Keratinocyte (primary cell): ENCODE results near the gene GRAMD4. TPM values are rescaled to one million over a fixed set of nuclear protein-coding genes. Genes with fewer than 3 reads are reported as not detected.

Experiments used
- DNase-seq: peaks from one replicate; pipeline ENCODE4 v3.0.0-alpha.2; 2011; ENCODE audit warnings: low read depth, missing footprints, low spot score
- FAIRE-seq: peaks from 2 replicates; lab custom pipeline; 2011; peaks lifted over from hg19 to GRCh38; lab: Jason Lieb, UNC
- H2AFZ ChIP-seq: 2 replicates; pipeline ENCODE4 v1.6.0; 2012; ENCODE audit warnings: low read length, control low read depth, inconsistent platforms; ENCODE audit not compliant: control insufficient read depth
- H3K27ac ChIP-seq: 2 replicates; pipeline ENCODE4 v1.5.1; 2011; ENCODE audit warnings: low read length; ENCODE audit not compliant: control insufficient read depth, insufficient read depth
- H3K27me3 ChIP-seq: 3 replicates; pipeline ENCODE4 v1.6.0; 2011; ENCODE audit warnings: low read length; ENCODE audit not compliant: control insufficient read depth, insufficient read depth; ENCODE audit errors: extremely low read depth
- H3K36me3 ChIP-seq, 2 experiments: 2 replicates in 1 of 2; 3 replicates in 1 of 2; pipeline ENCODE4 v1.5.1; 2011; ENCODE audit warnings: low read length in 2 of 2, mild to moderate bottlenecking in 1 of 2; ENCODE audit not compliant: control insufficient read depth in 2 of 2, insufficient read depth in 2 of 2; ENCODE audit errors: extremely low read depth in 1 of 2
- H3K4me1 ChIP-seq: 3 replicates; pipeline ENCODE4 v1.5.1; 2011; ENCODE audit warnings: low read length; ENCODE audit not compliant: control insufficient read depth, insufficient read depth; ENCODE audit errors: extremely low read depth
- H3K4me2 ChIP-seq: 3 replicates; pipeline ENCODE4 v1.6.0; 2011; ENCODE audit warnings: low read depth, low read length; ENCODE audit not compliant: control insufficient read depth, insufficient read depth; ENCODE audit errors: extremely low read depth
- H3K4me3 ChIP-seq, 3 experiments: fragments of 200-600 bp in 1 of 3; sonication (generic) in 1 of 3; 2 replicates in 2 of 3; 3 replicates in 1 of 3; pipeline ENCODE4 v1.5.1; 2011 to 2016; ENCODE audit warnings: low read length in 3 of 3, mild to moderate bottlenecking in 3 of 3, control low read depth in 2 of 3, inconsistent platforms in 1 of 3, low read depth in 1 of 3, mixed read lengths in 1 of 3, mixed run types in 1 of 3, moderate library complexity in 1 of 3; ENCODE audit not compliant: control insufficient read depth in 2 of 3, insufficient read depth in 2 of 3; ENCODE audit errors: extremely low read depth in 1 of 3
- H3K79me2 ChIP-seq: 2 replicates; pipeline ENCODE4 v1.6.0; 2012; ENCODE audit warnings: low read length; ENCODE audit not compliant: control insufficient read depth, insufficient read depth
- H3K9ac ChIP-seq: 3 replicates; pipeline ENCODE4 v1.6.0; 2011; ENCODE audit warnings: low read length; ENCODE audit not compliant: control insufficient read depth, insufficient read depth; ENCODE audit errors: extremely low read depth
- H3K9me1 ChIP-seq: 3 replicates; pipeline ENCODE4 v1.6.0; 2011; ENCODE audit warnings: low read length; ENCODE audit not compliant: control insufficient read depth, insufficient read depth; ENCODE audit errors: extremely low read depth
- H3K9me3 ChIP-seq: 2 replicates; pipeline ENCODE4 v1.5.1; 2012; ENCODE audit warnings: low read depth, low read length; ENCODE audit not compliant: control insufficient read depth
- H4K20me1 ChIP-seq: 3 replicates; pipeline ENCODE4 v1.6.0; 2011; ENCODE audit warnings: low read length; ENCODE audit not compliant: control insufficient read depth, insufficient read depth; ENCODE audit errors: extremely low read depth
- EZH2 ChIP-seq: IDR thresholded peaks from one replicate; pipeline ENCODE4 v1.6.1; 2012; ENCODE audit warnings: inconsistent platforms, mild to moderate bottlenecking, low read length, moderate library complexity
- dilution Hi-C: fragments of 300-500 bp; cut with MboI; formaldehyde crosslinking; loops from one replicate; pipeline ENCODE4 v1.7.0; 2020; ENCODE audit warnings: low sequenced_read_pairs; ENCODE audit not compliant: extremely low pct_ligation_motif_present
- polyA plus RNA-seq, 5 experiments: library from polyadenylated mRNA; depleted of rRNA in 3 of 5; stranded (reverse) in 3 of 5; stranded (forward) in 1 of 5; unstranded in 1 of 5; fragments of >200 nt; gene quantifications; 1 replicate in 1 of 5; 2 replicates in 3 of 5; 3 replicates in 1 of 5; pipeline versions ENCODE4 v1.2.1 to v1.2.3, GENCODE V29; 2011 to 2012; ENCODE audit warnings: missing spikeins in 2 of 5, low read depth in 1 of 5, low replicate concordance in 1 of 5
- TF ChIP-seq, protein P1 (sequence below), 3 experiments: IDR thresholded peaks in 1 of 3; conservative IDR thresholded peaks in 1 of 3; optimal IDR thresholded peaks in 1 of 3; 2 replicates in 2 of 3; 3 replicates in 1 of 3; pipeline versions ENCODE3 to v1.5.1; 2011; ENCODE audit warnings: low read length in 3 of 3, mild to moderate bottlenecking in 3 of 3, moderate library complexity in 2 of 3, control low read depth in 1 of 3, inconsistent platforms in 1 of 3; ENCODE audit not compliant: insufficient read depth in 2 of 3; ENCODE audit errors: extremely low read depth in 1 of 3

Gene GRAMD4
- polyA plus RNA-seq, 1 donor (not counting 4 experiments of a cell fraction or from before 2014, with no cell fraction given): 17.3 TPM

GRCh38 chr22:46635756-46636155 is 15.6 kb downstream of the GRAMD4 start:
- DNase-seq (no peak), FAIRE-seq (no peak)
- no peaks in the 10 kb centered on the region for H4K20me1 ChIP-seq
- dilution Hi-C loops: no loop called here
- H3K4me2 ChIP-seq: no peak overlapping the region
- H3K27me3 ChIP-seq: no peaks in the 10 kb centered on the region
- H2AFZ ChIP-seq: no peak overlapping the region
- H3K9me1 ChIP-seq: no peaks in the 10 kb centered on the region
- H3K79me2 ChIP-seq: no peaks in the 10 kb centered on the region
- H3K36me3 ChIP-seq: peaks cover 0 to 2% of the 10 kb centered on the region in 2 experiments
- no peaks in the 10 kb centered on the region for H3K9me3 ChIP-seq
- H3K27ac ChIP-seq: no peak overlapping the region
- H3K4me1 ChIP-seq: peaks cover 22% of the 10 kb centered on the region
- TF ChIP-seq EZH2: no peak
- TF ChIP-seq, protein P1, sequence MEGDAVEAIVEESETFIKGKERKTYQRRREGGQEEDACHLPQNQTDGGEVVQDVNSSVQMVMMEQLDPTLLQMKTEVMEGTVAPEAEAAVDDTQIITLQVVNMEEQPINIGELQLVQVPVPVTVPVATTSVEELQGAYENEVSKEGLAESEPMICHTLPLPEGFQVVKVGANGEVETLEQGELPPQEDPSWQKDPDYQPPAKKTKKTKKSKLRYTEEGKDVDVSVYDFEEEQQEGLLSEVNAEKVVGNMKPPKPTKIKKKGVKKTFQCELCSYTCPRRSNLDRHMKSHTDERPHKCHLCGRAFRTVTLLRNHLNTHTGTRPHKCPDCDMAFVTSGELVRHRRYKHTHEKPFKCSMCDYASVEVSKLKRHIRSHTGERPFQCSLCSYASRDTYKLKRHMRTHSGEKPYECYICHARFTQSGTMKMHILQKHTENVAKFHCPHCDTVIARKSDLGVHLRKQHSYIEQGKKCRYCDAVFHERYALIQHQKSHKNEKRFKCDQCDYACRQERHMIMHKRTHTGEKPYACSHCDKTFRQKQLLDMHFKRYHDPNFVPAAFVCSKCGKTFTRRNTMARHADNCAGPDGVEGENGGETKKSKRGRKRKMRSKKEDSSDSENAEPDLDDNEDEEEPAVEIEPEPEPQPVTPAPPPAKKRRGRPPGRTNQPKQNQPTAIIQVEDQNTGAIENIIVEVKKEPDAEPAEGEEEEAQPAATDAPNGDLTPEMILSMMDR (optimal IDR thresholded peaks at IDR 0.05 in 1 of 3, IDR thresholded peaks at IDR 0.05 in 1 of 3, conservative IDR thresholded peaks at IDR 0.05 in 1 of 3; ENCODE audit: extremely low read depth in 1 of 3, insufficient read depth in 2 of 3, low read length in 3 of 3): no peak
- H3K9ac ChIP-seq: no peak overlapping the region
- H3K4me3 ChIP-seq: no peak overlapping the region

- FAIRE-seq (no peak), DNase-seq (no peak)
- Histone ChIP-seq H3K9me1 (no peaks in the 10 kb centered on the region), H3K9ac (no peak overlapping the region), H3K79me2 (no peaks in the 10 kb centered on the region), H3K4me1 (peaks cover 22% of the 10 kb centered on the region), H4K20me1 (no peaks in the 10 kb centered on the region), H3K9me3 (no peaks in the 10 kb centered on the region), H3K27me3 (no peaks in the 10 kb centered on the region), H3K36me3 (peaks cover 0 to 2% of the 10 kb centered on the region in 2 experiments), H3K27ac (no peak overlapping the region), H3K4me2 (no peak overlapping the region), H2AFZ (no peak overlapping the region), H3K4me3 (no peak overlapping the region)
- TF ChIP-seq, protein P1 (optimal IDR thresholded peaks at IDR 0.05 in 1 of 3, IDR thresholded peaks at IDR 0.05 in 1 of 3, conservative IDR thresholded peaks at IDR 0.05 in 1 of 3; ENCODE audit: extremely low read depth in 1 of 3, insufficient read depth in 2 of 3, low read length in 3 of 3): no peak
- no peak for TF ChIP-seq EZH2
- dilution Hi-C loops: no loop called here
These were observed 16.2 kb downstream of the GRAMD4 start for GRCh38 chr22:46636221-46637002.
